GM12878 (cell line): ENCODE measurements around the gene ZSCAN32. TPM values are rescaled to one million over a fixed set of nuclear protein-coding genes. Genes with fewer than 3 reads are reported as not detected.

Experiments used
- ATF2 ChIP-seq: IDR thresholded peaks from 2 replicates; pipeline ENCODE4 v1.6.1; 2012; ENCODE audit warnings: low read length, inconsistent platforms
- CHD1 ChIP-seq: IDR thresholded peaks from 2 replicates; pipeline ENCODE4 v1.6.1; 2012; ENCODE audit warnings: low read depth, low read length, improper control_type of control experiment
- CUX1 ChIP-seq: IDR thresholded peaks from 2 replicates; pipeline ENCODE4 v1.6.1; 2012; ENCODE audit warnings: improper control_type of control experiment, low read depth, low read length; ENCODE audit not compliant: insufficient replicate concordance
- FOXK2 ChIP-seq: fragments of 450-650 bp; IDR thresholded peaks from 2 replicates; pipeline ENCODE4 v1.6.1; 2017; ENCODE audit warnings: mild to moderate bottlenecking, moderate library complexity
- HDAC6 ChIP-seq: fragments of 200-600 bp; sonication (generic); IDR thresholded peaks from one replicate; pipeline ENCODE4 v1.8.0; 2017; ENCODE audit warnings: antibody characterized with exemption; ENCODE audit not compliant: unreplicated experiment
- NBN ChIP-seq: fragments of 450-650 bp; IDR thresholded peaks from 2 replicates; pipeline ENCODE4 v1.6.1; 2016
- NR2F1 ChIP-seq: fragments of 450-650 bp; conservative IDR thresholded peaks from 2 replicates; pipeline ENCODE4 v1.6.1; 2017; ENCODE audit warnings: mild to moderate bottlenecking
- SIN3A ChIP-seq: IDR thresholded peaks from 2 replicates; pipeline ENCODE4 v1.6.1; 2012; ENCODE audit warnings: low read depth, low read length, improper control_type of control experiment
- SREBF1 ChIP-seq: IDR thresholded peaks from 2 replicates; pipeline ENCODE4 v1.6.1; 2012; ENCODE audit warnings: mild to moderate bottlenecking, low read length
- polyA plus RNA-seq, 11 experiments: library from polyadenylated mRNA; depleted of rRNA in 4 of 11; unstranded in 6 of 11; stranded (reverse) in 5 of 11; fragments of >200 nt; fragmentation: Nextera tagmentation in 4 of 11; fragmentation: Illumina TruSeq in 1 of 11; extraction: Ambion mirVana in 4 of 11; extraction: Trizol in 1 of 11; gene quantifications; 1 replicate in 1 of 11; 2 replicates in 10 of 11; pipeline versions ENCODE4 v1.2.1 to v1.2.3, GENCODE V29; 2011 to 2016; ENCODE audit warnings: inconsistent platforms in 2 of 11, missing spikeins in 2 of 11, low read depth in 1 of 11
- total RNA-seq, 4 experiments: library from RNA; depleted of rRNA in 3 of 4; stranded (reverse); fragments of >200 nt in 3 of 4; fragmentation: Illumina TruSeq in 1 of 4; extraction: Trizol in 1 of 4; gene quantifications; 2 replicates each; pipeline versions ENCODE4 v1.2.1 to v1.2.3, GENCODE V29; 2013 to 2021
- TF ChIP-seq, protein P1 (sequence below): fragments of 450-650 bp; IDR thresholded peaks from 2 replicates; pipeline ENCODE4 v1.6.1; 2016; ENCODE audit warnings: mild to moderate bottlenecking, moderate library complexity, borderline replicate concordance
- TF ChIP-seq, protein P2 (sequence below): fragments of 450-650 bp; formaldehyde crosslinking; IDR thresholded peaks from 2 replicates; pipeline ENCODE4 v1.4.0; 2020; ENCODE audit warnings: mild to moderate bottlenecking, moderate library complexity
- TF ChIP-seq, protein P3 (sequence below): IDR thresholded peaks from 2 replicates; pipeline ENCODE4 v1.6.1; 2011; ENCODE audit warnings: low read depth, low read length, improper control_type of control experiment, borderline replicate concordance

ZSCAN32 gene
- total and polyA plus RNA-seq, 10 of the 15 experiments (the other 5 are each of a cell fraction or from before 2014, with no cell fraction given): 9.6 to 23.8 (median 15.5) TPM

- no peak for TF ChIP-seq CUX1
- no peak for TF ChIP-seq NBN
- TF ChIP-seq, protein P1, sequence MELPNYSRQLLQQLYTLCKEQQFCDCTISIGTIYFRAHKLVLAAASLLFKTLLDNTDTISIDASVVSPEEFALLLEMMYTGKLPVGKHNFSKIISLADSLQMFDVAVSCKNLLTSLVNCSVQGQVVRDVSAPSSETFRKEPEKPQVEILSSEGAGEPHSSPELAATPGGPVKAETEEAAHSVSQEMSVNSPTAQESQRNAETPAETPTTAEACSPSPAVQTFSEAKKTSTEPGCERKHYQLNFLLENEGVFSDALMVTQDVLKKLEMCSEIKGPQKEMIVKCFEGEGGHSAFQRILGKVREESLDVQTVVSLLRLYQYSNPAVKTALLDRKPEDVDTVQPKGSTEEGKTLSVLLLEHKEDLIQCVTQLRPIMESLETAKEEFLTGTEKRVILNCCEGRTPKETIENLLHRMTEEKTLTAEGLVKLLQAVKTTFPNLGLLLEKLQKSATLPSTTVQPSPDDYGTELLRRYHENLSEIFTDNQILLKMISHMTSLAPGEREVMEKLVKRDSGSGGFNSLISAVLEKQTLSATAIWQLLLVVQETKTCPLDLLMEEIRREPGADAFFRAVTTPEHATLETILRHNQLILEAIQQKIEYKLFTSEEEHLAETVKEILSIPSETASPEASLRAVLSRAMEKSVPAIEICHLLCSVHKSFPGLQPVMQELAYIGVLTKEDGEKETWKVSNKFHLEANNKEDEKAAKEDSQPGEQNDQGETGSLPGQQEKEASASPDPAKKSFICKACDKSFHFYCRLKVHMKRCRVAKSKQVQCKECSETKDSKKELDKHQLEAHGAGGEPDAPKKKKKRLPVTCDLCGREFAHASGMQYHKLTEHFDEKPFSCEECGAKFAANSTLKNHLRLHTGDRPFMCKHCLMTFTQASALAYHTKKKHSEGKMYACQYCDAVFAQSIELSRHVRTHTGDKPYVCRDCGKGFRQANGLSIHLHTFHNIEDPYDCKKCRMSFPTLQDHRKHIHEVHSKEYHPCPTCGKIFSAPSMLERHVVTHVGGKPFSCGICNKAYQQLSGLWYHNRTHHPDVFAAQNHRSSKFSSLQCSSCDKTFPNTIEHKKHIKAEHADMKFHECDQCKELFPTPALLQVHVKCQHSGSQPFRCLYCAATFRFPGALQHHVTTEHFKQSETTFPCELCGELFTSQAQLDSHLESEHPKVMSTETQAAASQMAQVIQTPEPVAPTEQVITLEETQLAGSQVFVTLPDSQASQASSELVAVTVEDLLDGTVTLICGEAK: no peak
- no peak for TF ChIP-seq ATF2
- TF ChIP-seq FOXK2: no peak
- no peak for TF ChIP-seq NR2F1
- TF ChIP-seq HDAC6: no peak
- TF ChIP-seq SIN3A: no peak
- TF ChIP-seq SREBF1: no peak
- TF ChIP-seq, protein P2, sequence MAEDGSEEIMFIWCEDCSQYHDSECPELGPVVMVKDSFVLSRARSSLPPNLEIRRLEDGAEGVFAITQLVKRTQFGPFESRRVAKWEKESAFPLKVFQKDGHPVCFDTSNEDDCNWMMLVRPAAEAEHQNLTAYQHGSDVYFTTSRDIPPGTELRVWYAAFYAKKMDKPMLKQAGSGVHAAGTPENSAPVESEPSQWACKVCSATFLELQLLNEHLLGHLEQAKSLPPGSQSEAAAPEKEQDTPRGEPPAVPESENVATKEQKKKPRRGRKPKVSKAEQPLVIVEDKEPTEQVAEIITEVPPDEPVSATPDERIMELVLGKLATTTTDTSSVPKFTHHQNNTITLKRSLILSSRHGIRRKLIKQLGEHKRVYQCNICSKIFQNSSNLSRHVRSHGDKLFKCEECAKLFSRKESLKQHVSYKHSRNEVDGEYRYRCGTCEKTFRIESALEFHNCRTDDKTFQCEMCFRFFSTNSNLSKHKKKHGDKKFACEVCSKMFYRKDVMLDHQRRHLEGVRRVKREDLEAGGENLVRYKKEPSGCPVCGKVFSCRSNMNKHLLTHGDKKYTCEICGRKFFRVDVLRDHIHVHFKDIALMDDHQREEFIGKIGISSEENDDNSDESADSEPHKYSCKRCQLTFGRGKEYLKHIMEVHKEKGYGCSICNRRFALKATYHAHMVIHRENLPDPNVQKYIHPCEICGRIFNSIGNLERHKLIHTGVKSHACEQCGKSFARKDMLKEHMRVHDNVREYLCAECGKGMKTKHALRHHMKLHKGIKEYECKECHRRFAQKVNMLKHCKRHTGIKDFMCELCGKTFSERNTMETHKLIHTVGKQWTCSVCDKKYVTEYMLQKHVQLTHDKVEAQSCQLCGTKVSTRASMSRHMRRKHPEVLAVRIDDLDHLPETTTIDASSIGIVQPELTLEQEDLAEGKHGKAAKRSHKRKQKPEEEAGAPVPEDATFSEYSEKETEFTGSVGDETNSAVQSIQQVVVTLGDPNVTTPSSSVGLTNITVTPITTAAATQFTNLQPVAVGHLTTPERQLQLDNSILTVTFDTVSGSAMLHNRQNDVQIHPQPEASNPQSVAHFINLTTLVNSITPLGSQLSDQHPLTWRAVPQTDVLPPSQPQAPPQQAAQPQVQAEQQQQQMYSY: no peak
- no peak for TF ChIP-seq CHD1
- TF ChIP-seq, protein P3, sequence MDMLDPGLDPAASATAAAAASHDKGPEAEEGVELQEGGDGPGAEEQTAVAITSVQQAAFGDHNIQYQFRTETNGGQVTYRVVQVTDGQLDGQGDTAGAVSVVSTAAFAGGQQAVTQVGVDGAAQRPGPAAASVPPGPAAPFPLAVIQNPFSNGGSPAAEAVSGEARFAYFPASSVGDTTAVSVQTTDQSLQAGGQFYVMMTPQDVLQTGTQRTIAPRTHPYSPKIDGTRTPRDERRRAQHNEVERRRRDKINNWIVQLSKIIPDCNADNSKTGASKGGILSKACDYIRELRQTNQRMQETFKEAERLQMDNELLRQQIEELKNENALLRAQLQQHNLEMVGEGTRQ: no peak
Measured at GRCh38 chr16:3362931-3363330, 37.9 kb downstream of the ZSCAN32 start (continued).
